Measurements from ENCODE around the gene CTPS1. TPM values are rescaled to one million over a fixed set of nuclear protein-coding genes. Genes with fewer than 3 reads are reported as not detected.

CTPS1 gene, protein sequence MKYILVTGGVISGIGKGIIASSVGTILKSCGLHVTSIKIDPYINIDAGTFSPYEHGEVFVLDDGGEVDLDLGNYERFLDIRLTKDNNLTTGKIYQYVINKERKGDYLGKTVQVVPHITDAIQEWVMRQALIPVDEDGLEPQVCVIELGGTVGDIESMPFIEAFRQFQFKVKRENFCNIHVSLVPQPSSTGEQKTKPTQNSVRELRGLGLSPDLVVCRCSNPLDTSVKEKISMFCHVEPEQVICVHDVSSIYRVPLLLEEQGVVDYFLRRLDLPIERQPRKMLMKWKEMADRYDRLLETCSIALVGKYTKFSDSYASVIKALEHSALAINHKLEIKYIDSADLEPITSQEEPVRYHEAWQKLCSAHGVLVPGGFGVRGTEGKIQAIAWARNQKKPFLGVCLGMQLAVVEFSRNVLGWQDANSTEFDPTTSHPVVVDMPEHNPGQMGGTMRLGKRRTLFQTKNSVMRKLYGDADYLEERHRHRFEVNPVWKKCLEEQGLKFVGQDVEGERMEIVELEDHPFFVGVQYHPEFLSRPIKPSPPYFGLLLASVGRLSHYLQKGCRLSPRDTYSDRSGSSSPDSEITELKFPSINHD
- total RNA-seq = 18.4 and 38.5 TPM in 2 replicates

DNA sequence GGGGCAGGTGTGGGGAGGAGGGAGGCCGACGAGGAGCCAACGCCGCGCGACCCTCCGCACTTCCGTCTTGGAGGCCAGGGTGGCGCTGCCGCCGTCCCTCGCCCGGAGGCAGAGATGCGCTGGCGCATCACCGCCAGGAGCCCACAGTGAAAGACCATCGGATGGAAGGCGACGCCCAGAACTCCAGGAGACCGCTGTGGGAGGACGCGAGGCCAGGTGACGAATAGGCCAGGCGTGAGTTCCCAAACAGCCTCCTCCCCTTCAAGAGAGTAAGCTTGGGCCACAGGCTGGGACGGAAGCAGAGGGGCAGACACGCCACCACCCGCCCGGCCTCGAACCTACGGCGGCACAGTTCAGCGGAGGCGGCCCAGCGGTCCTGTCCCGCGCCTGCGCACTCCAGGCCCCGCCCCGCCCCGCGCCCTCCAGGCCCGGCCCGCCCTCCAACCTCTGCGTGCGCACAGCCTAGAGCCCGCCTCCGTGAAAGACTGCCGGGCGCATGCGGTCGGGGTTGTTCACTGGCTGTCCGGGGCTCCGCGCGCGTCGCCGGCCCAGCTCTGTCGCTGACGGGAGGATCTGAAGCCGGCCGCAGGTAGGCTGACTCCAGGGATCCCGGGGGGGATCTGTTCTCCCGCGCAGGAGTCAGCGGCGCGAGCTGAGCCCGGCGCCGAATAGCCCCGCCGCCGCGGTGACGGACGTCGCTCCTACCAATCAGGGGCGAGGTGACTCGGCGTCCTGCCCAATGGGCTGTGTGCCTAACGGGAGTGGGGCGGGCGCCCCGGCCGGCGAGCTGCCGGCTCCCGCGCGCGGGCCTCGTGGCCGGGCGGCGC is at the start of gene CTPS1:
CTPS1 (plus strand) TSS at position 456 of the 827 bp plus-strand sequence. CDS start 3,595 bp downstream, outside the sequence.

GRCh38 chr1:41021526-41022308 is 42.2 kb downstream of the CTPS1 start, which contains the start of gene SLFNL1:
TSS of gene SLFNL1 (minus strand) at chr1:41021725. CDS start at chr1:41020660, 1,065 bp downstream.

Small RNA genes within 50 kb of the gene (small RNA-seq; reads per million reads assigned to genes)
- not detected for gene UBE2V1P8

Other genes with a start within 250 kb of the CTPS1 start
- gene KCNQ4, start 195.9 kb upstream of the CTPS1 start, total RNA-seq = not detected in 2 replicates
- gene CITED4, start 117.3 kb upstream of the CTPS1 start, total RNA-seq = 1.8 and 7.8 TPM in 2 replicates
- under 0.01 and 0.20 TPM in 2 replicates for gene SLFNL1, start 42.0 kb downstream of the CTPS1 start, total RNA-seq

All from subcutaneous preadipocyte (primary cell).